ENCODE measurements around the gene C1QTNF1.

C1QTNF1 gene

DNA sequence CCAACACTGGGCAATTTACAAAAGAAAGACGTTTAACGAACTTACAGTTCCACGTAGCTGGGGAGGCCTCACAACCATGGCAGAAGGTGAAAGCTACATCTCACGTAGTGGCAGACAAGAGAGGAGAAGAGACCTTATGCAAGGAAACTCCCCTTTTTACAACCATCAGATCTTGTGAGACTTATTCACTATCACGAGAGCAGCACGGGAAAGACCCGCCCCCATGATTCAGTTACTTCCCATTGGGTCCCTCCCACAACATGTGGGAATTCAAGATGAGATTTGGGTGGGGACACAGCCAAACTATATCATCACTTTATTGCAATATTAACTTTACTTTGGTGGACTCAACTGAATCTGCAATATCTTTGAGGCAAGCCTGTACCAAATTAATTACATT is 38.7 kb downstream of the C1QTNF1 start:
- TF ChIP-seq EGR1 (IDR thresholded peaks at IDR 0.05): no peak
- no peak for TF ChIP-seq CREB1 (IDR thresholded peaks at IDR 0.05; ENCODE audit: low read depth)
- no peak for TF ChIP-seq EP300 (IDR thresholded peaks at IDR 0.05; ENCODE audit: borderline replicate concordance)
- no peak for TF ChIP-seq FOXM1 (IDR thresholded peaks at IDR 0.05; ENCODE audit: borderline replicate concordance, low read depth)
- no peak for TF ChIP-seq RAD21 (IDR thresholded peaks at IDR 0.05; ENCODE audit: low read depth)
- TF ChIP-seq, protein P1, sequence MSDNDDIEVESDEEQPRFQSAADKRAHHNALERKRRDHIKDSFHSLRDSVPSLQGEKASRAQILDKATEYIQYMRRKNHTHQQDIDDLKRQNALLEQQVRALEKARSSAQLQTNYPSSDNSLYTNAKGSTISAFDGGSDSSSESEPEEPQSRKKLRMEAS (IDR thresholded peaks at IDR 0.05): no peak
- no peak for TF ChIP-seq YY1 (IDR thresholded peaks at IDR 0.05; ENCODE audit: low read depth)
- TF ChIP-seq NFIC (IDR thresholded peaks at IDR 0.05): no peak
- TF ChIP-seq TAF1 (IDR thresholded peaks at IDR 0.05; ENCODE audit: low read depth): no peak
- TF ChIP-seq USF1 (IDR thresholded peaks at IDR 0.05): no peak
- no peak for TF ChIP-seq TEAD4 (IDR thresholded peaks at IDR 0.05)

DNA sequence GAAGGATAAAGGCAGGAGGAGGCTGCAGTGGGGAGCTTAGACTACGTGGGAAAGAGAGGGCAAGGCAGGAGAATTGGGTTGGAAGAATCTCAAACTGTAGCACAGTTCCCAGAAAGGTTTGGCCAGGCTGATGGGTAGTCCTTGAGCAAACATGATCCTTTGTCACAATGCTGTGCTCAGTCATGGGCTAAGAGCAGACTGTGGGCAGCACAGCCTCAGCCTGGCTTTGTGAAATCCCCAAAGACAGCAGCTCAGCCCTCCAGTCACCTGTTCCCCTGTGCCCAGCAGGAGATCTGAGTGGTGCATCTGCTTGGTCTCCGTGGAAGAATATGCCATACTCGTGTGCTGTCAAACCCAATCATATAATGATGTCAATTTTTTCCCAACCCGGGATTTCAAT is 40.1 kb downstream of the C1QTNF1 start:
- no peak for TF ChIP-seq RAD21 (IDR thresholded peaks at IDR 0.05; ENCODE audit: low read depth)
- TF ChIP-seq, protein P2, sequence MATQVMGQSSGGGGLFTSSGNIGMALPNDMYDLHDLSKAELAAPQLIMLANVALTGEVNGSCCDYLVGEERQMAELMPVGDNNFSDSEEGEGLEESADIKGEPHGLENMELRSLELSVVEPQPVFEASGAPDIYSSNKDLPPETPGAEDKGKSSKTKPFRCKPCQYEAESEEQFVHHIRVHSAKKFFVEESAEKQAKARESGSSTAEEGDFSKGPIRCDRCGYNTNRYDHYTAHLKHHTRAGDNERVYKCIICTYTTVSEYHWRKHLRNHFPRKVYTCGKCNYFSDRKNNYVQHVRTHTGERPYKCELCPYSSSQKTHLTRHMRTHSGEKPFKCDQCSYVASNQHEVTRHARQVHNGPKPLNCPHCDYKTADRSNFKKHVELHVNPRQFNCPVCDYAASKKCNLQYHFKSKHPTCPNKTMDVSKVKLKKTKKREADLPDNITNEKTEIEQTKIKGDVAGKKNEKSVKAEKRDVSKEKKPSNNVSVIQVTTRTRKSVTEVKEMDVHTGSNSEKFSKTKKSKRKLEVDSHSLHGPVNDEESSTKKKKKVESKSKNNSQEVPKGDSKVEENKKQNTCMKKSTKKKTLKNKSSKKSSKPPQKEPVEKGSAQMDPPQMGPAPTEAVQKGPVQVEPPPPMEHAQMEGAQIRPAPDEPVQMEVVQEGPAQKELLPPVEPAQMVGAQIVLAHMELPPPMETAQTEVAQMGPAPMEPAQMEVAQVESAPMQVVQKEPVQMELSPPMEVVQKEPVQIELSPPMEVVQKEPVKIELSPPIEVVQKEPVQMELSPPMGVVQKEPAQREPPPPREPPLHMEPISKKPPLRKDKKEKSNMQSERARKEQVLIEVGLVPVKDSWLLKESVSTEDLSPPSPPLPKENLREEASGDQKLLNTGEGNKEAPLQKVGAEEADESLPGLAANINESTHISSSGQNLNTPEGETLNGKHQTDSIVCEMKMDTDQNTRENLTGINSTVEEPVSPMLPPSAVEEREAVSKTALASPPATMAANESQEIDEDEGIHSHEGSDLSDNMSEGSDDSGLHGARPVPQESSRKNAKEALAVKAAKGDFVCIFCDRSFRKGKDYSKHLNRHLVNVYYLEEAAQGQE (IDR thresholded peaks at IDR 0.05; ENCODE audit: low read depth): no peak
- TF ChIP-seq TEAD4 (IDR thresholded peaks at IDR 0.05): no peak
- TF ChIP-seq CREB1 (IDR thresholded peaks at IDR 0.05; ENCODE audit: low read depth): no peak
- no peak for TF ChIP-seq EP300 (IDR thresholded peaks at IDR 0.05; ENCODE audit: borderline replicate concordance)
- no peak for TF ChIP-seq USF1 (IDR thresholded peaks at IDR 0.05)
- no peak for TF ChIP-seq TAF1 (IDR thresholded peaks at IDR 0.05; ENCODE audit: low read depth)
- no peak for TF ChIP-seq CEBPB (IDR thresholded peaks at IDR 0.05)

DNA sequence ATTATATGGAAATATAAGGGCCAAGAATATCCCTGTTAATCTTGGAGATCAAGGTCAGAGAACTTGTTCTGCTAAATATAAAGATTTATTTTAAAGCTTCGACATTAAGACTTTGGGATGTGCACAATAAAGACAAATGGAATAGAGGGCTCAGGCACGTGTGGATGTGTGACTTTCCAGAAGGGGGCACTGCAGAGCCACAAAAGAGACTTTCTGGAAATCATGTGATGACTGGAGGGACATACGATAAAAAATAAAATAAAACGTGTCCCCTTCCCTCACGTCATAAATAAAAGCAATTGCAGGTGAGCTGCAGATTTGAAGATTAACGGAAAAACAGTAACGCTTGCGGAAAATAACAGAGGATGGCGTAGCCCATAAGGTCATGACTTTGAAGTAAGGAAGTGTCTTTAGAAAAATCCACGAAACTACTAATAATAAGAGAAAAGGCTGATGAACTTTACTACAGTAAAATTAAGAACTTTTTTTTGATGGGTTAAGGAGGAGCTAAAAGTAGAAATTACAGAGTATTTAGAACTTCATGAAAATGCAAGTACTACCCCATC is 41.2 kb downstream of the C1QTNF1 start:
- TF ChIP-seq TEAD4 (IDR thresholded peaks at IDR 0.05) (no peak), NFIC (IDR thresholded peaks at IDR 0.05) (no peak), FOXM1 (IDR thresholded peaks at IDR 0.05; ENCODE audit: borderline replicate concordance, low read depth) (no peak), RAD21 (IDR thresholded peaks at IDR 0.05; ENCODE audit: low read depth) (peak; percentile 61), CEBPB (IDR thresholded peaks at IDR 0.05) (no peak), ZBTB7A (IDR thresholded peaks at IDR 0.05; ENCODE audit: low read depth) (no peak), CREB1 (IDR thresholded peaks at IDR 0.05; ENCODE audit: low read depth) (no peak), TCF12 (IDR thresholded peaks at IDR 0.05; ENCODE audit: low read depth) (no peak), TAF1 (IDR thresholded peaks at IDR 0.05; ENCODE audit: low read depth) (no peak), EGR1 (IDR thresholded peaks at IDR 0.05) (no peak), EP300 (IDR thresholded peaks at IDR 0.05; ENCODE audit: borderline replicate concordance) (no peak), USF1 (IDR thresholded peaks at IDR 0.05) (peak; percentile 56), YY1 (IDR thresholded peaks at IDR 0.05; ENCODE audit: low read depth) (no peak)
- TF ChIP-seq, protein P2 (IDR thresholded peaks at IDR 0.05; ENCODE audit: low read depth): no peak
- TF ChIP-seq, protein P1 (IDR thresholded peaks at IDR 0.05): no peak

DNA sequence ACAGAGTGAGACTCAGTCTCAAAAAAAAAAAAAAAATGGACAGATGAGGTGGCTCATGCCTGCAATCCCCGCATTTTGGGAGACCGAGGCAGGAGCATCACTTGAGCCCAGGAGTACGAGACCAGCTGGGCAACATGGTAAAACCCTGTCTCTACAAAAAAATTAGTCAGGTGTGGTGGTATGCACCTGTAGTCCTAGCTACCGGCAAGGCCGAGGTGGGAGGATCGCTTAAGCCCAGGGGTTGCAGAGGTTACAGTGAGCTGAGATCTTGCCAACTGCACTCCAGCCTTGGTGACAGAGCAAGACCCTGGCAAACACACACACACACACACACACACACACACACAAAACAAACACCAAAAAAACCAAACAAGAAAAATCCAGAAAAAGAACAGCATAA is 43.0 kb downstream of the C1QTNF1 start:
- TF ChIP-seq TAF1 (IDR thresholded peaks at IDR 0.05; ENCODE audit: low read depth) (no peak), EP300 (IDR thresholded peaks at IDR 0.05; ENCODE audit: borderline replicate concordance) (no peak), EGR1 (IDR thresholded peaks at IDR 0.05) (no peak), CREB1 (IDR thresholded peaks at IDR 0.05; ENCODE audit: low read depth) (no peak), TEAD4 (IDR thresholded peaks at IDR 0.05) (no peak), ZBTB7A (IDR thresholded peaks at IDR 0.05; ENCODE audit: low read depth) (no peak), RAD21 (IDR thresholded peaks at IDR 0.05; ENCODE audit: low read depth) (no peak)
- TF ChIP-seq, protein P2 (IDR thresholded peaks at IDR 0.05; ENCODE audit: low read depth): no peak

All from Ishikawa (cell line).